GM19438 (cell line): ENCODE measurements around the gene ZDHHC9.

ENCODE experiments used
- ATAC-seq: cut with Tn5 transposase; IDR thresholded peaks from one replicate; pipeline ENCODE4 v1.9.1; 2021; ENCODE audit warnings: low read depth; ENCODE audit not compliant: unreplicated experiment

Gene ZDHHC9

GRCh38 chrX:129823522-129823921 is 20.2 kb downstream of the ZDHHC9 start:
- ATAC-seq = no peak

DNA sequence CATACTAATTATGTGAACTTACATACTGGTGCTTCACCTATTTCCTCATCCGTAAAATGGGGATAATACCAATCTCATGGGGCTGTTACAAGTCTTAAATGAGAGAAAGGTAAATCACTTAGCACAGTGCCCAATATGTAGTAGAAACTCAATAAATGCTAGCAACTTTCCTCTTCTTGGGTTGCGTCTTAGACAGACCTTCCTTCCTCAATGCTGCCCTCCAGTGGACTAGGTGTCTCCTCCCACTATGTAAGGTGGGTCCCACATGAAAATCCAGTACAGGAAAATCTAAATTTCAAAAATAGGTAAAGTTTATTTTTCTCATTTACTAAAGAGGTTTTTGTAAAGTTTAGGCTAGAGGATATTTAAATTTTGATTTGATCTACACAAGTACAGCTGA is 20.6 kb downstream of the ZDHHC9 start:
- ATAC-seq = peak; percentile 85

DNA sequence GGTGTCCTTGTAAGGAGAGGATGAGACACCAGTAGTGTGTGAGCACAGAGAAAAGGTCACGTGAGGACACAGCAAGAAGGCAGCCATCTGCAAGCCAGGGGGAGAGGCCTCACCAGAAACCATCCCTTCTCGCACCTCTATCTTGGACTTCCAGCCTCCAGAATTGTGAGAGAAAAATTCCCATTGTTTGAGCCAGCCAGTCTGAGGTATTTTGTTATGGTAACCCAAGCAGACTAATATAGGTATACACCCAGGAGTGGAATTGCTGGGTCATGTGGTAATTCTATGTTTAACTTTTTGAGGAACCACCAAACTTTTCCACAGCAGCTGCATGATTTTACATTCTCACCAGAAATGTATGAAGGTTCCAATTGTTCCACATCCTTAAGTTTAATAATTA is 25.6 kb downstream of the ZDHHC9 start:
- ATAC-seq = no peak

GRCh38 chrX:129813662-129814368 is 29.9 kb downstream of the ZDHHC9 start:
- ATAC-seq = no peak

DNA sequence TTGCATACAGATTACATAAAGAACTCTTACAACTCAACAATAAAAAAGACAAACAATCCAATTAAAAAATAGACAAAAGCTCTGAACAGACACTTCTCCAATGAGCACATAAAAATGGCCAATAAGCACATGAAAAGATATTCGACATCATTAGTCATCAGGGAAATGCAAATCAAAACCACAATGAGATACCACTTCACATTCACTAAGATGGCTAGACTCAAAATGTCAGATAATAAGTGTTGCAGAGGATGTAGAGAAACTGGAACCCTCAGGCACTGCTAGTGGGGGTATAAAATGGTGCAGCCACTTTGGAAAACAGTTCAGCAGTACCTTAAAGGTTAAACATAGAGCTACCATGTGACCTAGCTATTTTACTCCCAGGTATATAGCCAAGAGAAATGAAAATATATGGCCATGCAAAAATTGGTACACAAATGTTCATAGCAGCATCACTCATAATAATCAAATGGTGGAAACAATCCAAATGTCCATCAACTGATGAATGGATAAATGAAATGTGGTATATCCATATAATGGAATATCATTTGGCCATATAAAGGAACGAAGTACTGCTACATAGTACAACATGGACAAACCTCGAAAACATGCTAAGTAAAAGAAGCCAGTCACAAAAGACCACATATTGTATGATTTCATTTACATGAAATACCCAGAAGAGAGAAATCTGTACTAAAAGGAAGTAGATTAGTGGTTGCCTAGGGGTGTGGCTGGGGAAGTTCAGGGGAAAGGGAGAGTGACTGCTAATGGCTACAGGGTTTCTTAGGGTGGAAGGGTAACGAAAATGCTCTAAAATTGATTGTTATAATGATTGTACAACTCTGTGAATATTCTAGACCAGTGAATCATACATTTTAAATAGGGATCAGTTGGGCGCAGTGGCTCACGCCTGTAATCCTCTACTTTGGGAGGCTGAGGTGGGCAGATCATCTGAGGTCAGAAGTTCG is 34.6 kb downstream of the ZDHHC9 start:
- no peak for ATAC-seq

DNA sequence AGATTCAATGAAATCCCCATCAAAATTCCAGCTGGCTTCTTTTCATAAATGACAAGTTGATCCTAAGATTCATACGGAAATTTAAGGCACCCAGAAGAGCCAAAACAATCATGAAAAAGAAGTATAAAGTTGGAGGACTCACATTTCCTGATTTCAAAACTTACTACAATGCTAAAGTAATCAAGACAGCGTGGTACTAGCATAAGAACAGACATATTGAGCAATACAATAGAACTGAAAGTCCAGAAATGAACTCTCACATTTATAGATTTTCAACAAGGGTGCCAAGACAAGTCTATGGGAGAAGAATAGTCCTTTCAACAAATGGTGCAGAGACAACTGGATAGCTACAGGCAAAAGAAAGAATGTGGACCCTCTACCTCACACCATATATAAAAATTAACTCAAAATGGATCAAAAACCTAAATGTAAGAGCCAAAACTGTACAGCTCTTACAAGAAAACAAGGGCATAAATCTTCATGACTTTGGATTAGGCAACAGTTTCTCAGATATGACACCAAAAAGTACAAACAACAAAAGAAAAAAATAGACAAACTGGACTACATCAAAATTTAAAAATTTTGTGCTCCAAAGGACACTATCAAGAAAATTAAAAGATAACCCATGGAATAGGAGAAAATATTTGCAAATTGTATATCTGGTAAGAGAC is 35.4 kb downstream of the ZDHHC9 start:
- ATAC-seq = no peak

GRCh38 chrX:129804806-129805205 is 38.9 kb downstream of the ZDHHC9 start:
- no peak for ATAC-seq

DNA sequence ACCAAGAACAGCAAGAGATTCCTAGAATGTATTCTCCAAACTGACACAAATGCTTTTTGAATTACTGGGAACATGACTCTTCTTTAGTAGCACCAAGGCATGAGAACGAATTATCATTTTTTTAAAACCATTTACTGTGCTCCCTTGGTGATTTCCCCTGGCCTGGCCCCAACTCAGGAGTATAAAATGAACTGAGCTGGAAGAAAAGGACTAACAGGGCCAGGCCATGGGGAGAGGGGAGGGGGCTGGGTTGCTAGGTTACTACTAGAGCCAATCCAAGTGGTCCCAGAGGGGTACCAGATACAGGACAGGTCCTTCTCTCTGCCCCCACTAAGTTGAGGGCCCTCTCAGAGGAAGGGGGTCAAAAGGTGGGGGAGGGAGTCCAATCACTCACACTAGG is 40.8 kb downstream of the ZDHHC9 start:
- ATAC-seq = no peak

DNA sequence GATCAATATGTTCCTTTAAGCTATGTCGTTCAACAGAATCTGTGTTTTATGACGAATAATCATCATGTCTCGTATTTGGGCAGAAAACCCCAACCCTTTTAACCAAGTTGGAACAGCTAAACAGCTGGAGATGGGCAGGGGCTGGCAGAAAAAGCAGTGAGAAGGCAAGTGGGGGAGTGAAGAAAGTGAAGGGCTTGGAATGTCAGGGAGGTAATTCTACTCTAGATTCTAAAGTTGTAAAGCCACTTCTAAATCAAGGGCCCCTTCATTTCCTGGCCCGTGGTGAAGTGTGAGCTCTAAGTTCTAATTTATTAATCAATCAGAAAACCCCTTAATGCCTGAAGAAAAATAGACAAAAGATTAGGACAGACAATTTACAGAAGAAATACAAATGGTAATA is 43.5 kb downstream of the ZDHHC9 start:
- ATAC-seq = no peak

GRCh38 chrX:129798888-129799287 is 44.8 kb downstream of the ZDHHC9 start:
- no peak for ATAC-seq

GRCh38 chrX:129798456-129798855 is 45.2 kb downstream of the ZDHHC9 start:
- no peak for ATAC-seq

GRCh38 chrX:129797251-129797906 is 46.3 kb downstream of the ZDHHC9 start:
- no peak for ATAC-seq

- no peak for ATAC-seq
These were observed 48.1 kb downstream of the ZDHHC9 start for GRCh38 chrX:129795584-129795983.

- no peak for ATAC-seq
These were observed 50.0 kb downstream of the ZDHHC9 start for GRCh38 chrX:129793604-129794191.

DNA sequence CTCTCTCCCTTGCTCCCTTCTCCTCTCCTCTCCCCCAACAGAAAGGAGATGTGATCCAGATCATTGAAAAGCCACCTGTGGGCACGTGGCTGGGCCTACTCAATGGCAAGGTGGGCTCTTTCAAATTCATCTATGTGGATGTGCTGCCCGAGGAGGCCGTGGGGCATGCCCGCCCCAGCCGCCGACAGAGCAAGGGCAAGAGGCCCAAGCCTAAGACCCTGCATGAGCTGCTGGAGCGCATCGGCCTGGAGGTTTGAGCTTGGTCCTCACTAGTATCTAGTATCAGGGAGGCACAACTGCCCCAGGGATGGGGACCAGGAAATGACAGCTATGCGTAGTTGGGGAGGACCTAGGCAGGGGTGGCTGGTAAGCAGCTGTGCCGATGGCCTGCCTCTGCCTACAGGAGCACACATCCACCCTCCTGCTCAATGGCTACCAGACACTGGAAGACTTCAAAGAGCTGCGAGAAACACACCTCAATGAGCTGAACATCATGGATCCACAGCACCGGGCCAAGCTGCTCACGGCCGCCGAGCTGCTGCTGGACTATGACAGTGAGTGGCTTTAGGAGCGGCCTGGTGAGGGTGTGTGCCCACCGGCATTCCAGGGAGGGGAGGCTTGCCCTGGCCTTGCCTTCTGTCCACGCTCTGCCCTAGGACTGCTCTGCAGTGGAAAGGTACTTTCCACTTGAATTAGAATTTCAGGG is 50.9 kb downstream of the ZDHHC9 start:
- no peak for ATAC-seq

DNA sequence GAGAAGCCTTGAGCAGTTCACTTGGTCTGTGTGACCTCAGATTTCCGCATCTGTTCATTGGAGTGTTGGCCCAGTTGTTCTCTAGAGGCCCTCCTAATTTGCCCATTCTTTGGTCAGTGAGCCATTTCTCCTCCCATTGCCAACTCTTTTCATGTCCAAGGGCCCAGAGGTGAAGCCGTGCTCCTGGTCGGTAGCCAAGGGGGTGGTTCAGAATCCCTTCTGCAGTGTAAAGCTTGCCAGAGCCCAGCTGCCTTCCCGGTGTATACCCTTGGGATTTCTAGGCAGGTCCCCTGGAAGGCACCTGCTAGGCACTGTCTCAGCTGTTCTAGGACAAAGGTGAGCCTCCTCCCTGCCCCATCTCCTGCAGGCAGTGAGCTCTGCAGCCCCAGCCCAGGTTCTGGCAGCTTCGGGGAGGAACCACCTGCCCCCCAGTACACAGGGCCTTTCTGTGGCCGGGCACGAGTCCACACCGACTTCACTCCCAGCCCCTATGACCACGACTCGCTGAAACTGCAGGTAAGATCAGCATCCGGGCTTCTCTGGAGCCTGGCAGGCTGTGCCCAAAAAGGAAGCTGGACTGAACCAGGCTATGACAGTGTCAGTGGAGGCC is 51.6 kb downstream of the ZDHHC9 start:
- ATAC-seq = no peak

- ATAC-seq = no peak
These were observed 52.4 kb downstream of the ZDHHC9 start for GRCh38 chrX:129791336-129791735.

- ATAC-seq = no peak
These were observed 52.9 kb downstream of the ZDHHC9 start for GRCh38 chrX:129790808-129791207.

GRCh38 chrX:129790146-129790545 is 53.5 kb downstream of the ZDHHC9 start:
- no peak for ATAC-seq
